A204.1 (cell line): Measurements from ENCODE around the gene TRIM29.

Experiments used
- FAIRE-seq: peaks from 2 replicates; lab custom pipeline; 2012; peaks lifted over from hg19 to GRCh38; lab: Jason Lieb, UNC

Gene TRIM29

DNA sequence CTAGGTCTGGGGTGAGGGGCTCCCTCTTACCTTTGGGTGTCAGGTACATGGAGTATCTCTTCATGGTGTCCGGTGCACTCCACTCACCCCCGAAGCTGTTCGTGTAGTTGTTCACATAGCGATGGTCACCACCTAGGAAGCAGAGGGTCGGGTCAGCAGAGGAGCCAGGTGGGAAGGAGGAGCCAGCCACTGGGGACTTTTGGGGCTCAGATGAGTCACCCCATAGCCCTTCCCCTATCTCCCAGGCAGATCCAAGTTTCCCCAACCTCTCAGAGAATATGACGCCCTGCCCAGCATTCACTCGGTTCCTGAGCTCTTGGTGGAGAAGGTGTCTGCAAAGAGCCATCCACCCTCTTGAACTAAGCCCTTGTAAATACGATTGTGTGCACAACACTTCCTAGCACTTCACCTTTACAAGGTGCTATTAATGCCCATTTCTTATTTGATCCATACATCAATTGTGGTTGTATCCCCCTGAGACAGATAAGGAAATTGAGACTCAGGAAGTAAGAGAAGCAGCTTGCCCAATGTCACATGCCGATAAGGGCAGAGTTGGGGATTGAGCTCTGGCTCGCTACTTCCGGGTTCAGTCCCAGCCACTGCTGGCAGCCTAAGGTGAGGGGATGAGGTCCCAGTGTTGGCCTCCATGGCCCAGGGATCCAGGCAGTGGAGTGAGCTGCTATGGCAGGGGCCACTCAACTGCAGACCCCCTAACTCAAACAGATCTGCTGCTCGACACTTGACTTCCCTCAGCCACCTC is 14.8 kb downstream of the TRIM29 start:
- no peak for FAIRE-seq

DNA sequence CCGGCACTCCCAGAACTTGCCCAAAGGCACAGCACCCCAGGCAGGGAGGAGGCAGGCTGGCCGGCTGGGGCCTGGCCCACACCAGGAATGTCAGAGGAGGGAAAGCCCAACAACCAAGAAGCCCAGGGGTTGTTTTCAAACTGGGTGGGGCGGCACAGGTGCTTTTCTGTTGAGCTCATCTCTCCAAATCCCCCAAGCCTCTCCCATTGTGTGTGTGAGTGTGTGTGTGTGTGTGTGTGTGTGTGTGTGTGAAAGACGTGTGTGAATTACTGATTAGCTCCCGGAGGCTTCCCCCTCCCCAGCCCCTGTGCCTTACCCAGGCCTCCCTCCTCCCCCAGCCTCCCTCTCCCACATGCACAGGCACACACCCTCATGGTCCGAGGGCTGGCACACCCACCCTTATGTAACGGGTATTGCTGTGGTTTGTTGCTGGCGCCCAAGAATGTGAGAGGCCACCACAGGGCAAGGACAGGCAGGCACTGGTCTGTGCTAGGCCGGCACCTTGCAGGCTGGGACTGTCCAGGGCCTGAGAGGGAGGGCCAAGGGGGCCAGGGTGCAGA is 15.9 kb downstream of the TRIM29 start:
- FAIRE-seq = no peak

DNA sequence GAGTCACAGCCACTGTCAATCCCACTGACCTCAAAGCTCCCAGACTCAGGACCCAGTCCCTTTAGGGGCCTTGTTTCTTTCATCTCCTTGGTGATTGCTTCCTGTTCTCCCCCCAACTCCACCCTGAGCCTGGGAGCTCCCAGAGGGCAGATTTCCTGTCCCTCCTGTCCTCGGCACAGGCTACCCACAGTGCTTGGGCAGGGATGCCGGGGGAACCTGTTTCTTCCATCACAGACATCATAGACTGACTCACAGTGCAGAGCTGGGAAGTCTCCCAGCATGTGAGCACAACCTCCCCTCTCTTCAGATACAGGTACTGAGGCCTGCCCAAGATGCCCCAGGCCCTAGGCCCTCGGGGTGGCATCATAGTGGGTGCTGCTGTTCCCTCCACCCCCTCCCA is 16.6 kb downstream of the TRIM29 start:
- no peak for FAIRE-seq

DNA sequence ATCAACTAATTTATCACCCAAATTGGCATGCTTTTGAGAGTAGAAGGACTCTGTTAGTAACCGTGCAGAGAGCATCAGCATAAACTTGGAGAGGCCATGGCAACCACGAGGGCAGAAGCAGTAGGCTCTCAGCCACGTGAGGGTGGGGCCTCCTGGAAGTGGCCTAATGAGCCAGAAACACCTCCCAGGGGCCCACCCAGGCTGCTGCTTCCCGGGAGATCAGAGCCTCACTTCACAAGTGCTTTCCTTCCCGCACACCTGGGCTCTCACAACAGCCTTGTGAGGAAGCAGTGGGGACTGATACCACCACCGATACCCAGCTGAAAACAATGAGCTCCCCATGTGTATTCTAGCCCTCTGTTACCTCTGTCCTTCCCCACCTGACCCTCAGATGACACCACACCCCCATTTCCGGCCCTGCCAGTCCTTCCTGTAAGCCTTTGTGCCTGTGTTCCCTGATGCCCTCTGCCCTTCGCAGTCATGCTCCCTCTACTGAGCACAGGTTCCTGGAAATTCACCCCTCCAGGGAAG is 17.0 kb downstream of the TRIM29 start:
- FAIRE-seq = no peak

DNA sequence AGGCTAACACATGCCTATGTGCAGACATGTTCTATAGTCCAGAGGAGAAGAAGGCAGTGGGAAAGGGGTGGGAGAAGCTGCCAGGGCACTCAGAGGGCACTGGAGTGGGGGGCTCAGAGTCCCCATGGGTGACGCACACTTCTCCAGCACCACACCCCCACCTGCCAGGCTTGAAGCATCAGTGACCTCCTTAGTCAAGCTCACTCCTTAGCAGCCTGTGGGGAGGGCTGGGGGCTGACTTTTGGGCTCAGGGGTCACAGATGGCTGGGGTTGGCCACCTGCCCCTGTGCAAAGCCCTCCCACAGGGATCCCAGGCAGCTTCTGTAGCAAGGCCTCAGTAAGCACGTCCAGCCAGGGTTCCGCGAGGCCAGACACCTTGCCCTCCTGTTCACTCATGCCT is 18.8 kb downstream of the TRIM29 start:
- FAIRE-seq = no peak

DNA sequence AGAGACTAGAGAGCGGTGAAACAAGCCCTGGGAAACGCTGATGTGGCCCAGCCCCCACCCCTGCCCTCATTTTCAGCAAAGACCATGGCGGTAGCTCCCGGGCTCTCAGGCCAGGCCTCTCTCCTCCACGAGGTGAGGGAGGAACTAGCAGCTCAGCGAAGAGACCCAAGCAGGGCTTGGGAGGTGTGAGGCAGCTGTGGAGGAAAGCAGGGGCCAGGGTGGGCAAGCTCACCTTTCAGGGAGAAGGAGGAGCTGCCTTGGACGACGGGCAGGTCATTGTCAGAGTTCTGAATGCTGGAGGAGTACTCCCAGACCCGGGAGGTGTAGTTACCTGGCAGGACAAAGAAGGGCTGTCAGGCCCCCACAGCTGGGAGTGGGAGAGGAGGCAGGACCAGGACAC is 19.9 kb downstream of the TRIM29 start:
- FAIRE-seq = no peak

DNA sequence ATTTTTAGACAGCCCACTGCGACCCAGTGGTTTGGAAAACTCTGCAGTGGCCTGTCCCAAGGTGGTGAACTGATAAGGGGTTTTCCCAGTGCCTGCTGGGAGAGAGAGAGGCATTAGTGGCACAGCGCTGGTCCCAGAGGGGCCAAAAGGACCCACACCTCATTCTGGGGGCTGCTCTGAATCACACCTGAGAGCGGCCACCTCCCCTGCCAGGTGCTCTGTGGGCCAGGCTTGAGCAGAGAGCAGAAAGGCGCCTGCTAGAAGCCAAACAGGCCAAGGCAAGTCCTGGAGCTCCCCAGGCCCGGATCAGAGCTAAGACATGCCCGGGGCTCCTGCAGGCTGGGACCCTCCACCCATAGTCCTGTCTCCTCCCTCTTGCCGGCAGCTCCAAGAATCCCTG is 20.9 kb downstream of the TRIM29 start:
- no peak for FAIRE-seq

DNA sequence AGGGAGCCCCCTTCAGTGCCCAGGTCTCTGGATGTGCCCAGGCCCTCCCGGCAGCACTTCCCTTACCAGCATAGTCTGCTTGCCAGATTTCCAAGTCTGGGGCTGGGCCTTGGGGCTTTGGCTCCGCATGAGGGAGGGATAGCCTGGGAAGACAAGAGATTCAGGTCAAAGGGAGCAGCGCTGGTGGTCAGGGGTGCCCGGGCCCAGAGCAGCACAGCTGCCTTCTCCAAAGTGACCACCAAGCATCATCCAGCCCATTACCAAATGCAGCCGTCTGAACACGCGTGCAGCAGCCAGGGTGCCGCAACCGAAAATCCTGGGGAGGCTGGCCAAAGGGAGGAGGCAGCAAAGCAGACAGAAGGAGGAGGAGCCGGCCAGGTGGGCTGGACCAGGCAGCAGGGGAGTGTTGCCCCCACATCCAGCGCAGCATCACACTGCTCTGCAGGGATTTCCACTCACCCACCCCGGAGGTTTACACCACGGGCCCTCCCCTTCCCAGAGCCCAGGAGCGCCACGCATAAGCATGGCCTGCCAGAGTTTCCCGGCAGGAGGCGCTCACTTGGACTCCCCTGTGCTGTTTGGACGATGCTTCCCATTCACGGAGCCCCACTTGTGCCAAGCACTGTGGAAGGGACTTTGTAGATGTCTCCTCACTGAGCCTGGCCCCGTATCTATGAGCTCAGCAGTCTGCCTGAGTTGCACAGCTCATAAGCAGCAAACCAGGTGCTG is 22.5 kb downstream of the TRIM29 start:
- no peak for FAIRE-seq

DNA sequence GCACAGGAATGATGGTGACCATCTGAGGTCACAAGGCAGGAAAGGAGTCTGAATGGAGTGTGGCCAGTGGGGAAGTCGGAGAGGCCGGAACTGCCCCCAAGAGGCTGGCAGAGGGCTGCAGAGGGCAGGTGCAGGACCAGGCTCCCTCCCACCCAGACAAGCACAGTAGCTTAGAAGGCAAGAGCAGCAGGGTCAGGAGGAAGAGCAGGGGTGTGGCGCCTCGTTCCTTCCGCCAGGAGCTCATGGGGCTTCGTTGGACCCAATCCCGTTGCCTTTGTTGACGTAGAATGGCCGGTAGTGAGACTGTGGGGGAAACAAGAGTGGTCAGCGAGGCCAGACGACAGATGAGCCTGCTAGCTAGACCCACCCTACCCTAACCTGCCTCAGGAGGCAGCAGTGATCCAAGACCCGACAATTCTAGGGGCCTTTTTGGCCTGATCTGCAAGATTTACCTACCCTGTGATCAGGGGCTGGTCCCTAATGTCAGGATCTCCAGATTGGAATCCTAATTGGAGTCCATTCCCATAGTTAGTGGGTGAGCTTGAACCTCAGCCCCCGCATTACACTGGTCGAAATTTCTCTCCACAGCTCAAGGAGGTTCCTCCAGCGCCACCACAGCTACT is 25.6 kb downstream of the TRIM29 start:
- FAIRE-seq = no peak

DNA sequence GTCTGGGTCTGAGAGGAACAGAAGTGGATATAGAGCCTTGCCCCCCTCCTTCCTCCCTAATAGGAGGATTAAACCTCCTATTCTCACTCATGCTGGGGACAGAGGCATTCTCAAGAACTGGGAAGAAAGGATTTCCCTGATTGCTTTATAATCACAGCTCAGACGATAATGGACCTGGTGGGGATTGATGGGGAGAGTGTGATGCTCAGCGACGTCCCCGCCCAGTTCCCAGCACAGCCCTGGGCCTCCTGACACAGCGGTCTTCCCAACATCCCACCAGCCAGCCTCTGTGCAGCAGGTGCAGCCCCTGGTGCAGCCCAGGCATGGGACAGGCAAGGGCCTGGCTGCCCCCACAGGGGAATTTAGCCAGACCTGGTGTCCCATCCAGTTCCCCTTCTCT is 28.4 kb downstream of the TRIM29 start:
- FAIRE-seq = no peak

DNA sequence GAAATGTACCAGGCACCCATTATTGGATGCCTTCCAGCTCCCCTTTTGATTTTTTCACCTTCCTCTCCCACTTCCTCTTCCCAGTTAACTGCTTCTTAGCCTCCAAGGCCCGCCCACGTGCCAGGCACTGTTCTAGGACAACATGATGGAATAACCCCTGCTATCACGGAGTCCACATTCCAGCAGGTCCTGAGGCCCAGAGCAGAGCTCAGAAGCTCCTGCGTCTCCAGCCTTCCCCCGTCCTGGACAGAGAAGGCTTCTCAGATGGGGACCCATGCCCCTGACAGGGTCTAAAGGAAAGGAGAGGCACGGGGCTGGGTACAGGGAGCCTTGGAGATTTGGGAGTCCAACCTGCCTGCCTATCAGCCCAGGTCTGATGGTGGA is 29.1 kb downstream of the TRIM29 start:
- FAIRE-seq = no peak

DNA sequence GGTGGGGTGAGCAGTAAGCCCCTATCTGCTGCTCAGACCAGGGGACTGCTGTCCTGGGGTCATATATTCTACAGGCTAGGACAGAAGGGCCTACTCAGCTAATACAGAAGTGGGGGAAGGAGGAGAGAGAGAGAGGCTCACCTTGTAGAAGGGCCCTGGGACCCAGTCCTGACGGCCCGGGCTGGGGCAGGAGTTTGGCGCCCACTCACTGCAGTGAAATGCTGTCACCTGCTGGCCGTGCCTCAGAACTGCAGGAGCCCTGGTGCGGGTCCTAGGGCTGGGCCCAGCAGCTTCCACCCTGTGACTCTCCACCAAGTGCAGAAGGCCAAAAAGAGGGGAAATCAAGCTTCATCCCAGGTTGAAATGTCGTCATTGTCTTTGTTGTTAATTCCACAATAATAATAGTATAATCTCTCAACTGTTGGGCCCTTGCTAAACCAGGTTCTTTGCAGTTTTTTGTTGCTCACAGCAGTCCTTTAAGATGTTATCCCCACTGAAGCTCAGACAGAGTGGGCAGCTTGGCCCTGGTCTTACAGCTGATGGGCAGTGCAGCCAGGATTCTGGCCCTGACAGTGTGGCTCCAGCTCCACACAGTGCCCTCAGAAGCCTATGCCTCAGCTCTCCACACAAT is 29.6 kb downstream of the TRIM29 start:
- FAIRE-seq = no peak

DNA sequence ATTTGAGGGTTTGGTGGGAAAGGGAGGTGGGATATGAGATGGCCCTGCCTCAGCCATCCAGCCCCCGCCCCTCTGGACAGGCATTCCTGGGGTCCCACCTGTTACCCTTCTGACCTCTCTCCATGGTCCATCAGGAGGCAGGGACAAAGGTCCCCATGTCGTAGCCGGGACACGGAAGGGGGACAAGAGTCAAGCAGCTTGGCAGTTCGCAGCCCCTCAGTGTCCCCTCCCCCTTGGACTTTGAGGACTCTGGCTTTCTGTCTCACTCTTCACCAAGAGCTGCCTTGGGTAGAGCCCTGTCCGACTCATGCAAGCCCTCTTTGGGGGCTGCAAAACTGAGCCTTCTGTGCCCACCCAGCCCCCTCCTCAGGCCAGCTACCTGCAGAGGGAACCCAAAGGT is 30.2 kb downstream of the TRIM29 start:
- no peak for FAIRE-seq

DNA sequence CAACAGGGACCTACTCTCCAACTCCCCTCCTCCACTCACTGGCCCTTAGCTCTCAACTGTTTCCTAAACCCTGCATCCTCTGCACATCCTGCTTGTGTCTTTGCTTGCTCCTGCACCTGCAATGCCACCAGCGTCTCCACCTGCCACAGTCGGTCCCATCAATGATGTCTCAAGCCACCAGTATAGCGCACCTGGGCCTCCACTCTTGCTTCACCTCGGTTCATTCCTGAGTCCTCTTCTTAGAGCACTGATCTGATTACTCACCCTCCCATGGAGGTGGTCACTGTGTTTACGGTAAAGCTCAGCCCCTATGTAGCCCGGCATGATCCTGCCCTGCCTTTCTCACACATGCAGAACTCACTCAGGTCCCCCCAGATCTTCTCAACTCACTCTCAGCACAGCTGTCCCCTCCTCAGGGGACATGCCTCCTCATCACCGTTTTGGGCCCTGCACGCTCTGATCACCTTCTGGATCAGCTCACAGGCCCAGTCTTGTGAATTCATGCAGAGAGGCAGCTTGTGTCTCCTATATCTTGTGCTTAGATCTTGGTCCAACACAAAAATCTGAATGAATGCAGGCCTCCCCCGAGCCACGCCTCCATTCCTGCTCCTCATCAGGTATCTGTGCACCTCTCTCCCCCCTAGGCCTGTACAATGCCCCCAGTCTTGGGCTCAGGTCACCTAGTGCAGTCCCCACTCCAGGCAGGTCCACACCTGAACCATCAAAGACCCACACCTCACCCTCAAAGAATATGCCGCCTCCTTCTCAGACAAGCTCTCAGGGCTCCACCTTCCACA is 31.4 kb downstream of the TRIM29 start:
- FAIRE-seq = no peak

DNA sequence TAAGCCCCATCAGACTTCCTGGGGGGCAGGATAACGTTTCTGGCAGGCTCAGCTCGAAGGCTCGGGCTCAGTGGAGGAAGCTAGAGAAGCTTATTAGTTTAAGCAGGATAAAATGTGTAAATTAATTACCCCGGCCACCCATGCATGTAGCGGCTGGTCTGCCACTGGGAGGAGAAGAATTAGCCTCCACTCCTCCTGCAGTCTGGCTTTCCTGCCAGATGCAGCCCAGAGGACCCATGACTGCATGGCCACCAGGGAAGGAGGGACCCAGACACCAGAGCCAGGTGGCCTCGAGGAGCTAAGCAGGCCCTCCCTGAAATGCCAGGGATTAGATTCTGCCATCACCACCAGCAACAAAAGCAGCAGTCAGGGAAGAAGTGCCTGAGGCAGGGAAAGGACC is 32.3 kb downstream of the TRIM29 start:
- no peak for FAIRE-seq

DNA sequence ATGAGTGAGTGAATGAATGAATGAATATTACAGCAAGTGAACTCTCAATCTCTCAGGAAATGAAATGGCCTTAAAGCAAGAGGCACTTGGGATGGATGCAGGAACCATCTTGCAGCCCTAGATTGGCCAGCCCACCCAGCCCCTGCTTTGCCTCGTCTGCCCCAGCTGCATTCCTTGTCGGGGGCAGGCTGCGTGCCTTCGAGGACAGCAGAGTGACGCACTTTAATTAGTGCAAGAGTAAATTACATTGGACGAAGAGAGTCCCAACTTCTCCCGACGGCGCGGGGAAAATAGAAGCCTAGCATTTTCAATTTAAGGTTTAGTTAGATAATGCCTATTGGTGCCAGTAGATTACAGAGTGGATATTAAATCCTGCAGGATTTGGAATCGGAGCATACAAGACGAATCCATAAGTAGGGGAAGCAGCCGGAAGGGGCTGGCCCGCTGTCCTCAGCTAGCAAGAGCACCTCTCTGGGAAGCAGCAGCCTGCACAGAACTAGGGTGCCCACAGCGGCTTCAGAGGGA is 33.8 kb downstream of the TRIM29 start:
- FAIRE-seq = no peak

DNA sequence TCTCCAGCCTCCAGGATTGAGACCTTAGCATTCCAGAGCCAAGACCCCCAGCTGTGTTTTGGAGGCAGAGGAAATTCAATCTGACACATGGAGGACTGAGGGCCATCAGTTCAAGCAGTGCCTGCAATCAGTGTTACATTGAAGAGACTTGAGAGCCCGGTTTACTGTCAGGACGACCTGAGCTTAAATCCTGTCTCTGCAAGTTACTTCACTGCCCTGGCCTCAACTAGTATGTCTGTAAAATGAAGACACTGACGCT is 35.1 kb downstream of the TRIM29 start:
- FAIRE-seq = no peak

DNA sequence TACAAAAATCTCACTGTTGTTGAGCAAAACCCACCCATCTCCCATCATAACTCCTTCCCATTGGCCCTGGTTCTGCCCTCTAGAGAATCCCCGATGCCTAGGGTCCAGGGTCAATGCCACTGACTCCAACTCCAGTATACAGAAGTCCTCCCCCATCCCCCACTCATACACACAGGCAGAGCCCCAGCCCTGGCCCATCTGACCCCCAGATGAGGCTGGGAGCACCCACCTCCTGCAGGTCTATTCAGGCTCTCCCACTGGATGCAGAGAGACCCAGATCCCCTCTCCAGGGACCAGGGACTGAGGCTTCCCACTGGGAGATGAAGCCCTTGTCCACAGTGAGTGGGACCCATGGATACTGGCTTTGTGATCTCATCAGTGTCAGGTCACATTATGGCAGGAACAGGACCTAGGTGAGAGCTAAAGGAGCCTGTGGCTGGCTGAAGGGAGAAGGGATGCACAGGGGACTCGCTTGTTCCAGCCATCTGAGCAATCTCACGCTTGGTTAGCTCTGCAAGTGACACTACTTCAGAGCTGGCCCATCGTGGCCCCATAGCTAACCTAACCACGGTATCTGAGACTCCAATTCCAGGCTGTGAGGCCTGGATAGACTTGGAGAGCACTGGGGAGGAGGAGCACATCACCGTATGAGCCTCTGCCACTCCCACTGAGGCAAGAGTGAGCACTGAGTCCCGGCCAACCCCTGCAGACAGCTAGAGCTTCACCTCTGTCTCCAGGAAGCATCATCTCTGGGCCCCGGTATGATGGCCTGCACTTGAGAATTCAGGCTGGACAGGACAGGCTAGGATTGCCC is 35.7 kb downstream of the TRIM29 start:
- no peak for FAIRE-seq

DNA sequence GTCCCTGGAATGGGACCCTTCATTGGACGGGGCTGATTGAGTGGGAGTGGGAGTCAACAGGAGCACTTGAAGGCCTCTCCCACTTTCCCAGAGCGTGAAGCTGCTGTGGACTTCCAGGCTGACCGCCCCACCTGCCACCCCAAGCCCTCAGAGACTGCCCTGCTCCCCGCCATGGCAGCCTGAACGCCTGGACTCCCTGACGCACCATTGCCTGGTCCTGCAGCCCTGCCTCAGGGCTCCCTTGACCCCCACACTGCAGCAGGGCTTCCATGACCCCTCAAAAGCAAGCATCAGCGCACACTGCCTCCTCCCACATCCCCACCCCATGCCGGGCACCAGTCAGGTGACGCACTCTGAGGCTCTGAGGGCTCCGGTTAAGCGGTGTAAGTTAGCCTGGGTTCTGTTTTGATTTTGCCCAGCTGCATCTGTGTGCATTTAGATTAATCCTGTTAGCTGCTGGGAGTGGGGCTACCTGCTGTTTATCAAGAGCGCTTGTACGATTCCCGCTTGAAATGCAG is 39.4 kb downstream of the TRIM29 start:
- FAIRE-seq = no peak

DNA sequence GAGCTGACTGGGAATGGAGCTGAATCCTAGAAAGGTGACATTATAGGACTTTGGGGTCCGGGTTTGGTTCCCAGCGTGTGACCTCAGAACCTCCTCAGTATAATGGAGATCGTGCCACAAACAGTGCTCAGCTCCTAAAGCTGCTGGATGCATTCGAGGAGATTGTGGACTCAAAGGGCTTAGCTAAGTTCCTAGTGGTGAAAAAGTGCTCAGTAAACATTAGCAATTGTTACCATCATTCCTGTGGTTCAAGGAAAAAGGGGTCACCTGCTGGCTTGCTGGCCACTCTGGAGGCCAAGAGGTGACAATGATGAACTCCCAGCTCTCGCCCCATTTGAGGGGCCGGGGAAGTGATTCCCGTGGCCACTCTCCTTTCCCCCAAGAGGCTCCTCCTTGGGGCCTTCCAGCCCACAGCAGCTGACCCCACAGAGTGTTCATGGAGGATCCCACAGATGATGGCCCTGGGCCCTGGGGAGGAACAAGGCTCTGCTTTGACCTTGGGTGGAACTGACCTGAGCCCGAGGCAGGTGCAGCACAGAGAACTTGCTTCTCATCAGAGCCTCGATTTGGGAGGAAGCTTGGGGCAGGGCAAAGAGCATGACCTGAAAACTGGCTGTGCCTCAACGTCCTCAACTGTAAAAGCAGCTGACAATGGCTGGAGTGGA is 40.1 kb downstream of the TRIM29 start:
- FAIRE-seq = no peak
